Neural cell (in vitro differentiated cells): ENCODE data around the gene RAPGEF5.

ENCODE experiments used
- EZH2 ChIP-seq: fragments of 200-600, 300-800 bp; shearing (Covaris generic), sonication (generic); IDR thresholded peaks from 2 replicates; pipeline ENCODE4 v1.6.1; 2014; ENCODE audit warnings: antibody characterized with exemption, low read length, borderline replicate concordance, mild to moderate bottlenecking; ENCODE audit not compliant: insufficient read depth, poor library complexity, severe bottlenecking
- POLR2AphosphoS5 ChIP-seq: IDR thresholded peaks from 2 replicates; pipeline ENCODE4 v1.6.1; 2012
- RAD21 ChIP-seq: fragments of 450-650 bp; conservative IDR thresholded peaks from 2 replicates; pipeline ENCODE4 v1.6.1; 2014; ENCODE audit warnings: antibody characterized with exemption, mild to moderate bottlenecking, moderate library complexity
- TAF1 ChIP-seq: IDR thresholded peaks from 2 replicates; pipeline ENCODE4 v1.6.1; 2012; ENCODE audit warnings: low read depth
- TF ChIP-seq, protein P1 (sequence below): fragments of 450-650 bp; IDR thresholded peaks from 2 replicates; pipeline ENCODE4 v1.5.1; 2014; ENCODE audit warnings: antibody characterized with exemption, mild to moderate bottlenecking, moderate library complexity; ENCODE audit not compliant: poor library complexity, severe bottlenecking
- TF ChIP-seq, protein P2 (sequence below): IDR thresholded peaks from 2 replicates; pipeline ENCODE4 v1.6.1; 2012; ENCODE audit warnings: borderline replicate concordance

DNA sequence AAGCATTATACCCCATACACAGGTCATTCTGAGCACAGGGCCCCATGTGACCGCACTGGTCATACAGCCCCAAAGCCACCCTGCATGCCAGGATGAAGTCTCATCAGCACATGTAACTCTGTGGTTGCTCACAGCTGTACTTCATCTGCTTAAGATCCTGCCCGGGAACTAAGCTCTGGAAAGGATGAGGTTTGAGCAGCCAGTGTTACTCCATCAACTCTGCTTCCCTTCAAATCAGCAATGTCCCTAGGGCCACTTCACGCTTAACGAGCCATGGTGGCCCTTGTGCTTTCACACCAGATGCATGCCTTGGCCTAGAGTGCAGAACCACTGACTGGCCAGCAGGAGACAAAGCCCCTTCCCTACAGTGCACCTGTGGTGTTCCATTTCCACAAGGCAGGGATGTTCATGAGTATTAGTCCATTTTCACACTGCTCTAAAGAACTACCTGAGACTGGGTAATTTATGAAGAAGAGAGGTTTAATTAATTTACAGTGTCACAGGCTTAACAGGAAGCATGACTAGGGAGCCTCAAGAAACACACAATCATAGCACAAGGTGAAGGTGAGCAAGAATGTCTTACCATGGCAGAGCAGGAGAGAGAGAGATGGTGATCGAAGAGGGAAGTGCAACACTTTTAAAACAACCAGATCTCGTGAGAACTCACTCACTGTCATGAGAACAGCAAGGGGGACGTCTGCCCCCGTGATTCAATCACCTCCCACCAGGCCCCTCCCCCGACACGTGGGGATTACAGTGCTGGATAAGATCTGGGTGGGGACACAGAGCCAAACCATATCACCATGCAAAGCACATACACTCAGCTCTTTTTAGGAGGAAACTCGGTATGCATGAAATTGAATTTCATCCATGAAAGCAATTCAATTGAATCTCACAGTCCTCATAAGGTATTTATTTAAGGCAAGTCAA lies 262.3 kb downstream of the RAPGEF5 start:
- TF ChIP-seq POLR2AphosphoS5 (no peak), RAD21 (no peak), EZH2 (no peak), TAF1 (no peak)
- TF ChIP-seq, protein P1, sequence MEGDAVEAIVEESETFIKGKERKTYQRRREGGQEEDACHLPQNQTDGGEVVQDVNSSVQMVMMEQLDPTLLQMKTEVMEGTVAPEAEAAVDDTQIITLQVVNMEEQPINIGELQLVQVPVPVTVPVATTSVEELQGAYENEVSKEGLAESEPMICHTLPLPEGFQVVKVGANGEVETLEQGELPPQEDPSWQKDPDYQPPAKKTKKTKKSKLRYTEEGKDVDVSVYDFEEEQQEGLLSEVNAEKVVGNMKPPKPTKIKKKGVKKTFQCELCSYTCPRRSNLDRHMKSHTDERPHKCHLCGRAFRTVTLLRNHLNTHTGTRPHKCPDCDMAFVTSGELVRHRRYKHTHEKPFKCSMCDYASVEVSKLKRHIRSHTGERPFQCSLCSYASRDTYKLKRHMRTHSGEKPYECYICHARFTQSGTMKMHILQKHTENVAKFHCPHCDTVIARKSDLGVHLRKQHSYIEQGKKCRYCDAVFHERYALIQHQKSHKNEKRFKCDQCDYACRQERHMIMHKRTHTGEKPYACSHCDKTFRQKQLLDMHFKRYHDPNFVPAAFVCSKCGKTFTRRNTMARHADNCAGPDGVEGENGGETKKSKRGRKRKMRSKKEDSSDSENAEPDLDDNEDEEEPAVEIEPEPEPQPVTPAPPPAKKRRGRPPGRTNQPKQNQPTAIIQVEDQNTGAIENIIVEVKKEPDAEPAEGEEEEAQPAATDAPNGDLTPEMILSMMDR = no peak
- TF ChIP-seq, protein P2, sequence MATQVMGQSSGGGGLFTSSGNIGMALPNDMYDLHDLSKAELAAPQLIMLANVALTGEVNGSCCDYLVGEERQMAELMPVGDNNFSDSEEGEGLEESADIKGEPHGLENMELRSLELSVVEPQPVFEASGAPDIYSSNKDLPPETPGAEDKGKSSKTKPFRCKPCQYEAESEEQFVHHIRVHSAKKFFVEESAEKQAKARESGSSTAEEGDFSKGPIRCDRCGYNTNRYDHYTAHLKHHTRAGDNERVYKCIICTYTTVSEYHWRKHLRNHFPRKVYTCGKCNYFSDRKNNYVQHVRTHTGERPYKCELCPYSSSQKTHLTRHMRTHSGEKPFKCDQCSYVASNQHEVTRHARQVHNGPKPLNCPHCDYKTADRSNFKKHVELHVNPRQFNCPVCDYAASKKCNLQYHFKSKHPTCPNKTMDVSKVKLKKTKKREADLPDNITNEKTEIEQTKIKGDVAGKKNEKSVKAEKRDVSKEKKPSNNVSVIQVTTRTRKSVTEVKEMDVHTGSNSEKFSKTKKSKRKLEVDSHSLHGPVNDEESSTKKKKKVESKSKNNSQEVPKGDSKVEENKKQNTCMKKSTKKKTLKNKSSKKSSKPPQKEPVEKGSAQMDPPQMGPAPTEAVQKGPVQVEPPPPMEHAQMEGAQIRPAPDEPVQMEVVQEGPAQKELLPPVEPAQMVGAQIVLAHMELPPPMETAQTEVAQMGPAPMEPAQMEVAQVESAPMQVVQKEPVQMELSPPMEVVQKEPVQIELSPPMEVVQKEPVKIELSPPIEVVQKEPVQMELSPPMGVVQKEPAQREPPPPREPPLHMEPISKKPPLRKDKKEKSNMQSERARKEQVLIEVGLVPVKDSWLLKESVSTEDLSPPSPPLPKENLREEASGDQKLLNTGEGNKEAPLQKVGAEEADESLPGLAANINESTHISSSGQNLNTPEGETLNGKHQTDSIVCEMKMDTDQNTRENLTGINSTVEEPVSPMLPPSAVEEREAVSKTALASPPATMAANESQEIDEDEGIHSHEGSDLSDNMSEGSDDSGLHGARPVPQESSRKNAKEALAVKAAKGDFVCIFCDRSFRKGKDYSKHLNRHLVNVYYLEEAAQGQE = no peak
